ENCODE data around the gene SMLR1. TPM values are rescaled to one million over a fixed set of nuclear protein-coding genes. Genes with fewer than 3 reads are reported as not detected.

The SMLR1 gene
- total RNA-seq, 4 donors from 2014 or later, result not detected

DNA sequence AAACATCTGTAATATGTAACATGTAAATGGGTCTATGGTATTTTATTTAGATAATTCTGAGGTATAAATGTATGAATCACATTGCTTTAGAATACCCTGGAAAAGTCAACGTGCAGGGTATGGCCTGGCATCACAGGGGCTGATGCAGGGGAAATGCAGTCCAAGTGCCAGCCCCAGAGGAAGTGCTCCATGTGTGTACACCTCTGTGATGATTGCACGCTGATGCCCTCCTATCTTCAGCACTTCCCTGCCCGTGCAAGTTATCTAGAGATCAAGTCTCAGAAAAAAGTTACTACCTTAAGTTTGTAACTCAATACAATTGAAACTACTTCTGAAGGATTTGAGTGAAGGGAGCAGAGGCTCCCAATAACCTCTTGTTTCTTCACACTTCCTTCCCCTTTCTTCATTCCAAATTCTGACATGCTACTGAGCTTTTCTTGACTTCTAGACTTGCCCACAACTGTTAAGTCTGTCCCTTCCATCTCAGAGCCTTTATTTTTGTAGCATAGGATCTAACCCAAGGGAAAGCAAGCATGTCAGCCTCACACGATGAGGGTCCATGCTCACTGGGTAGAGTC is 2.2 kb downstream of the SMLR1 start:
- TF ChIP-seq, protein P1, sequence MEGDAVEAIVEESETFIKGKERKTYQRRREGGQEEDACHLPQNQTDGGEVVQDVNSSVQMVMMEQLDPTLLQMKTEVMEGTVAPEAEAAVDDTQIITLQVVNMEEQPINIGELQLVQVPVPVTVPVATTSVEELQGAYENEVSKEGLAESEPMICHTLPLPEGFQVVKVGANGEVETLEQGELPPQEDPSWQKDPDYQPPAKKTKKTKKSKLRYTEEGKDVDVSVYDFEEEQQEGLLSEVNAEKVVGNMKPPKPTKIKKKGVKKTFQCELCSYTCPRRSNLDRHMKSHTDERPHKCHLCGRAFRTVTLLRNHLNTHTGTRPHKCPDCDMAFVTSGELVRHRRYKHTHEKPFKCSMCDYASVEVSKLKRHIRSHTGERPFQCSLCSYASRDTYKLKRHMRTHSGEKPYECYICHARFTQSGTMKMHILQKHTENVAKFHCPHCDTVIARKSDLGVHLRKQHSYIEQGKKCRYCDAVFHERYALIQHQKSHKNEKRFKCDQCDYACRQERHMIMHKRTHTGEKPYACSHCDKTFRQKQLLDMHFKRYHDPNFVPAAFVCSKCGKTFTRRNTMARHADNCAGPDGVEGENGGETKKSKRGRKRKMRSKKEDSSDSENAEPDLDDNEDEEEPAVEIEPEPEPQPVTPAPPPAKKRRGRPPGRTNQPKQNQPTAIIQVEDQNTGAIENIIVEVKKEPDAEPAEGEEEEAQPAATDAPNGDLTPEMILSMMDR (IDR thresholded peaks at IDR 0.05), result no peak
- no peak for TF ChIP-seq POLR2A (IDR thresholded peaks at IDR 0.05)
- no peak overlapping the region for H3K4me3 ChIP-seq (ENCODE audit: low read depth, poor library complexity, severe bottlenecking)
- WGBS, 2 donors, result 82% methylated on average over 4 of the region's 4 CpGs
- intact Hi-C loops (cut with DNase I; ENCODE audit: low total_unique reads), result no loop called here
- no peak for DNase-seq (ENCODE audit: low spot score in 2 of 2)

DNA sequence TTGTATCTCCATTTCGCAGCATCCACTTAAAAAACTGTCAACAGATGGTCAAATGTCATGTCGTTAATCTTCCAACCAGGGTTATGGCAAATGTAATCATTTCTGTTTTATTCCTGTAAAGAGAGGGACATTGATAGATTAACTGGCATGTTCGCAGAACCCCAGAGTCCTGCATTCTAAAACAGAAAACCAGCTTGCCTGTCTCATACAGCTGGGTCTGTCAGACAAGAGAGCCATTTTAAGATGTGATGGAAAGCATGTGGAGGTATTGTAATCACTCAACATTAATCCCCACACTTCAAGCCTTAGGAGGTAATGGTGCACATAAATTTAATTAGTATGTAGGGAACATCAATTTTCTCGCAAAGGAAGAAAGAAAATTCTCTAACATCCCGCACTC is 4.4 kb downstream of the SMLR1 start:
- WGBS, 2 donors, result 93% methylated on average over 5 of the region's 5 CpGs
- no peak overlapping the region for H3K4me3 ChIP-seq (ENCODE audit: low read depth, poor library complexity, severe bottlenecking)
- intact Hi-C loops (cut with DNase I; ENCODE audit: low total_unique reads), result no loop called here
- TF ChIP-seq POLR2A (IDR thresholded peaks at IDR 0.05), result no peak
- TF ChIP-seq, protein P1 (IDR thresholded peaks at IDR 0.05), result no peak
- no peak for DNase-seq (ENCODE audit: low spot score in 2 of 2)

DNA sequence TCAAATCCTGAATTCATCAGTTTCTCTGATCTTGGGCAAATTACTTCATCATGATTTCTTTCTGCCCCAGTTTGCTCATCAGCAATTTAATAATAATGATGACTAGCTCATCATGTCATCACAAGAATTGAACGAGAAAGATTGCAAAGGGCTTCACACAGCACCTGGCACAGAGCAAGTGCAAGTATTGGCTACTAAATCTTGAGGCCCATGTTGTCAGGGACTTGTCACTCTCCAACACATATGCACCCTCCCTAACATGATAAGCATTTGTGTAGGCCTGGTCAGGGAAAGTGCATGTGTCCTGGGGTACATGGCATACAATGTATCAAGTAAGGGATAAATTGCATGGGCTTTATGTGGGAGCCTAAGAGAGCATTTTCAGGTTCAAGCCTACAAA is 6.4 kb downstream of the SMLR1 start:
- H3K4me3 ChIP-seq (ENCODE audit: low read depth, poor library complexity, severe bottlenecking), result no peak overlapping the region
- intact Hi-C loops (cut with DNase I; ENCODE audit: low total_unique reads), result no loop called here
- 75 to 83% methylated on average over 1 of the region's 1 CpG for WGBS, 2 donors
- DNase-seq (ENCODE audit: low spot score in 2 of 2), result no peak
- TF ChIP-seq, protein P1 (IDR thresholded peaks at IDR 0.05), result no peak
- TF ChIP-seq POLR2A (IDR thresholded peaks at IDR 0.05), result no peak

DNA sequence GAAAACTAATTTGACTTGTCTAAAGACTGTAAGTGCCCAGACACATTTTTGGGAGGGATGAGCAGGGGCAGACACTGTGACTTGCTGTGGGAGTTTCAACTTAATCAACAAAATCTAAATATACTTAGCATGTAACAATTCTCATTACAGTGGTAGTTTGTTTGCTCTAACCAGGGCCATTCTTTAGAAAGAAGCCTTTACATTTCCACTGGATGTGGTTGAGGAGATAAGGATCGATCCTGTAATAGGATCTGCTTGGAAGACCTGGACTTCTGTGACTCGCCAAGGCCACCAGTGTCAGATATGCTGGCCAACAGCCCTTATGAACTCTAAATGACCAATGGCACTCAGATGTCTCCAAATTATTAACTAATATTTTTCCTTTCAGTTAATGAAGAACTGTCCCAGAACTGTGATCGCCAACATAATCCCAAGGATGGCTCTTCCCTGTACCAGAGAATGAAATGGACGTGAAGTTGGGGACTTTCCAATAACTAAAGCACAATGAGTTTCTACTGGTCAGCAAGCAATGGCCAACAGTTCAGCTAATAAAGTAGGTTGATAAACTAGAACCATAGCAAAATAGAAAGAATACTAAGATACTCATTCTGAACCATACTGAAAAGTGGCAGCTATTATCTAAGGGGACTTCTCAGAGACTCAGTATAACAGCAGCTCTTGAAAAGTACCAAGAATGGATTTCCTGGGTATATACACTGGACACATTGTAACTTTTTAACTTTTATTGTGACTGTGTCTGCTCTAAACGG is 7.5 kb downstream of the SMLR1 start:
- DNase-seq (ENCODE audit: low spot score in 2 of 2), result no peak
- 95 to 96% methylated on average over 5 of the region's 5 CpGs for WGBS, 2 donors
- intact Hi-C loops (cut with DNase I; ENCODE audit: low total_unique reads), result no loop called here
- TF ChIP-seq, protein P1 (IDR thresholded peaks at IDR 0.05), result no peak
- TF ChIP-seq POLR2A (IDR thresholded peaks at IDR 0.05), result no peak
- no peak overlapping the region for H3K4me3 ChIP-seq (ENCODE audit: low read depth, poor library complexity, severe bottlenecking)

DNA sequence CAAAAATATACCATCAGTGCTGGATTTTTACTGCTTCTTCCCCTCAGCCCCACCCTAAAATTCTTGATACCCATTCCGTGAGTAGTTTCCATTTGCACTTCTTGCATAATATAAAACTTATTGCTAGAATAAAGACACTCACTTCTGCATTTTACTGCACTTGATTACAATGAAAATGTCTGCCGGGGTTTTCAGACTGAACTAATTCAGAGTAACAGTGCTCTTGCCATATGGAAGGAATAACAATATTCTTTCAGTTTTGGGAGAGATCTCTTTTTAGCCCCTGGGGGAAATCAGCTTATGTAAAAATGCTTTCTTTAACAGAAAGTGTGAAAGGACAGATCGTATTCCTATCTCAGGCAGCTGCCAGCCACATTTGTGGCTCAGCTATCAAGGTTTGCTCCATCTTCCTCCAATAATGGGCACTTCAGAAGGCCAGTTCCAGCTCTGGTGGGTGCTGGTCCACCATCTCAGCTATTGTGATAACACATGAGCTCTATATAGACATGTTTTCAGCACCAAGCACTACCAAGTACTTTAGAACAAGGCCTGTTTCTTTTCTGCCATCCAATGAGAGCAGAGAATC is 8.9 kb downstream of the SMLR1 start:
- no peak overlapping the region for H3K4me3 ChIP-seq (ENCODE audit: low read depth, poor library complexity, severe bottlenecking)
- WGBS, 2 donors, result 42 to 52% methylated on average over 3 of the region's 3 CpGs
- intact Hi-C loops (cut with DNase I; ENCODE audit: low total_unique reads), result no loop called here
- TF ChIP-seq POLR2A (IDR thresholded peaks at IDR 0.05), result no peak
- TF ChIP-seq, protein P1 (IDR thresholded peaks at IDR 0.05), result no peak
- no peak for DNase-seq (ENCODE audit: low spot score in 2 of 2)

All from lower leg skin (tissue), 4 donors.